Activated CD4-positive, alpha-beta T cell treated with anti-CD3 and anti-CD28 coated beads, Interleukin-2, amount 50 U/mL, for 4 hours (primary cell): ENCODE data around the gene RHOBTB1.

Experiments
- DNase-seq, 2 experiments: peaks; one replicate each; pipeline ENCODE4 v3.0.0-alpha.2; 2020

RHOBTB1 gene

DNA sequence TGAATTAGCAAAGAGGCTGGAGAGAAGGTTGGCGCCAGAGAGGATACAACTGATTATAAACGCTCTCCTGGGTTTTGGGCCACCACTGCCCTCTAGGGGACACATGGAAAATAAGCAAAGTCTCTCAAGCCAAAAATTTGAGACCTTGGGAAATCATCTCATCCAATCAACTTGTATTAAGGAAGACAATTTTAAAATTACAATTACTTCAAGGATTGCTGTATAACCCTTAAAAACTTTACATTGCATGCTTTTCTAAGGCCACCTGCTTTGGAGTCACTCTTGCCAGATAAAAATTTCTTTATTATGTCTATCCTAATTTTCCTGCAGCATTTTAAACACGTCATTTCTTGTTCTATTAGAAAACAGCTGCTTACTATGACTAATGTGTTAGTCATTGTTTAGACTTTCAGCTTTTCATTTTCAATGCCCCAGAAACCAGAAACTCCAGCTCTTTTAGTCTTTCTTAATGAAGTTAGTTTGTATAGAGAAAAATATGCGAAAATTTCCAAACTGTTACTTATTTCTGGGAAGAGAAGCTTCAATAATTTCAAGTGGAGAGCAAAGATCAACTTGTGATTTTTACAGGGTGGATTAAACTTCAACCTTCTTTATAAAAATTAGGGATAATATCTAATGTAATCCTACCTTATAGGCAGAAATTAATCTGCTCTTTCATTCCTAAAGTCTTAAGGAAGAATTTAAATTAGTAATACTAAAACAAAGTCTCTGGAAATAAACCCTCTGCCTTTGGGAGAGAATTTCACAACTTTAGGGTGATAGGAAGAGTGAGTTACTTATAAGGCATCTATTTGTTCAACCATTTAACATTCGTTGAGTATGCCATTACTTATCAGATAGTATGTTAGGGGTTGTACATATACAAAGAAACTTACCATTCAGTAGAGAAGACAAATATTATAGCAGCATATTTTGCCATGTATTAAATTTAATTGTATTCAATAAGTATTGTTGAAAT, 20.6 kb upstream of the RHOBTB1 start:
- peak in 1 of 2 experiments; percentile 19 for DNase-seq

DNA sequence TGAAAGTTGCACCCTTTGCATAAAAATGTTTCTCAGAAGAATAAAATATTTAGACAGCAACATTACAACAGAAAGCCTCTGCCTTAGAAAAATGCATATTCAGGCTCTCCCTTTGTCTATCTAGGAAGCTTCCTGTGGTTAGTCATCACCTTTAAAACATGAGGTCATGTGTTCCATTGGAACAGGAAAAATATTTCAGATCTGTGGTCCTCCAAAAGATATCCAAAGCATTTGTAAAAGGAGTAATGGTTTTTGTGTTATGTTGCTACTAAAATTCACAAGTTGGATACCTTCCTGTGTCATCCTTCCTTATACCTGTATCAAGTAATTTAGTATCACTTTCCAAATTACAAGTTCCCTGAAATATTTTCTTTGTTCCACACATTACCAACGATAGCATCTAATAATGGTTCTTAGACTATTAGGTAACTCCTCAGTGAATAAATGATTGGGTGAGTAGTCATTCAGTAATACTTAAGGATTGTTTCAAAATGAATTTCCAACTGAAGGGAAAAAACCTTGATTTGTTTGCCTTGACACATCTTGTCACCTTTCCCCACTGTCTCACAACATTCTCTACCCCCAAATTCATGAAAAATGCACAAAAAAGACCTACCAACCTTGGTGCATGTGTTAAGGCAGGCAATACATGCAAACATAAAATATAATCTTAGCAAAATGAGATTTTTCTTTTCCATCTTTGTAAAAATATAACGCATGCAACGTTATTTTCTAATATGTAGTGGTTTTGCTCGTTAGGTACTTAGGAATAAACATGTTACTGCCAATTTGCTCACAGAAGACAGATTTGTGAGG, 19.7 kb upstream of the RHOBTB1 start:
- no peak for DNase-seq

DNA sequence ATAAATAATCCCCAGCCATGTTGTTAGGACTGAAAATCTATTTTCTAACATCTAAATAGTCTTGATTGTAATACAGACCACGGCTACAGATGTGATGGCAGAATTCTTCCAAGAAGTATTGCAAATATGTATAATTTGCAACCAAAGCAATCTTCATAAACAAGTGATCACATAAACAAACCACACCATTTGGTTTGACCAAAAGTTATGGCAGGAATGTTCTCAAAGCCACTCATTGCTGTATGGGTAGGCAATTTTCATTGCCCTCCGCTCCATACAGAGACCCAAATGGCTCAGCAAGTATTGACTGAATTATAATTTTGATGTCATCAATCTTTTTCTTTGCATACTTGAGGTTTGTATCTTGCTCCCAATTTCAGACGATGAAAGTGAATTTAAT, 19.0 kb upstream of the RHOBTB1 start:
- DNase-seq = no peak

DNA sequence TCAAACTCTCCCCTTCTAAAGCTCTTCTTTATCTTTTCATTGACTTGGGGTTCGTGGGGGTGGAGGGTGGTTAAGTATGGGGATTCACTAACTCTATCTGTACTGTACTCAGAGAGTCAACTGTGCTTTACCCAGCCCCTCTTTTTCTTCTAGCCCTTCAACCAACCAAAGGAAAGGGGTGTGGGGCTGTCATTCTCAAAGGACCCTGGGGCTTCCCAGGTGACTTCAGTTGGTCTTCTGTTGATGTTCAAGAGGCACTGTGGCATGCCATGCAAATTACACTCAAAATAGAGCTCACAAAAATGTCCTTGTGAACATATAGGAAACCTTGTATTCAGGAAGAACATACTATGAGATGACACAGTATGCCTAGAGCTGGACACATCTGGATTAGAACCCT, 16.9 kb upstream of the RHOBTB1 start:
- no peak for DNase-seq

DNA sequence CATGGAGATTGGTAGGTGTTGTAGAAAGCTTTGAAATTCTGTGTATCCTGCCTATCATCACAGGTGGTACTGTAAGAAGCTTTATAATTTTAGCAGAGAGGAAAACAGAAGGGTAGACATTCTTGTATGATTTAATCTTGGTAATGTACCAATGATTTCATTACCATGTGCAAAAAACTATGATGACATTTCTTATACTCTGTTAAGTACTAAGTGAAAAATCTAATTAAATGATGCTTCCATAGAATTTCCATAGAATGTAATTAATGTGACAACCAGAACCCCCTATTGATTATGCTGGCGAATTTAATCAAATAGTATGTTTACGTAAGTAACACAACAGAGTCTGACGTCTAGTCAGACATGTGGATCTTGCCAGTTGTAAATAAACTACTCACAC, 16.0 kb upstream of the RHOBTB1 start:
- no peak for DNase-seq

DNA sequence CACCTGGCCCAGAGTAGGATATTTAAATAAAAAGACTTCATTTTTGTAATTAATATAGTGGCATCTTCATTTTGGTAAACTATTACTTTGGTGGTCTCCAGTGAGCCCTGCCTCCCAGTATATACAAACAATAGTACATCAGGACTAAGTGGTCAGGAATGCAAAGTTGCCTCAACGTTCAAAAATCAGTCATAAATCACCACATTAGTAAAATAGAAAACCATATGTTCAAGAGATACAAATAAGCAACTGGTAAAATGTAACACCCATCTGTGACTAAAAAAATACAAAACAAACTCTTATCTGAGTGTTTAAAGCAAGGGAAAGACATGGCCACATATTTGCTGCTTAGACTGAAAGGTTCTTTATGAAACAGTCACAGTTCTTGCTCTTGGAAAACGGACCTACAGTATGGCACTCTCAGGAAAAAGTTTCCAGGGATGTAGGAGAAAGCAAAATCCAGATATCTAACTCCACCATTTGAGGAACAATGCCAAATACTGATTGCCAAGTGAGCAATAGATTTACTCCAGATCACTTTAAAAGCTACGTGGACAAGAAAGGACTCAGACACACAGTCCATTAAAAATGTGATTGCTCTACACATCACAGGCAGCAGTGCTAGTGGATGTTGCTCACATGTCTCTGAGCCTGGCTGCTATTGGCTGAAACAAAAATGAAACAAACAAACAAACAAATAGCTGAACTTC, 15.1 kb upstream of the RHOBTB1 start:
- DNase-seq = no peak

DNA sequence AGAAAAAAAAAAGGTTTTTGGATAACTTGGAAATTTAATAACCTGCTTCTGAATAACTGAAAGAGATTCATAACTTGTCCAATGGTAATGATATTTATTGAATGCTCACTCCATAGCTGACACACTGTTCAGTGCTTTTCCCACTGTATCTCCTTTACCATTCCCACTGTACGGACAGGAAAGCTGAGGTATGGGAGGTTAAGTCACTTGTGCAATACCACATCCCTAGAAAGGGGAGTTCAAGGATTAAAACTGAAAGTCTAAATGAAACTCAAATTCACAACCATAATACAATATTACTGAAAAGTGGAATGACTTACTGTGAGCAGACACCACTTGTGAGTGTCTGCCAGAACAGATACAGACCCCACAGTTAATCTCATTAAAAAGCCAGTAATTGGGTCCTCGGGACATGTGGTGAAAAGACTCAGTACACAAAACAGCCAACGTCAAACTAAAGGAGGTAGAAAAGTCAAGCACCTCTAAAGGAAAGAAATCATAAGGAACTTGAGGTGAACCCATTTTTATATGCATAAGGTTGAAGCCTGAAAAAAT, 13.8 kb upstream of the RHOBTB1 start:
- no peak for DNase-seq

DNA sequence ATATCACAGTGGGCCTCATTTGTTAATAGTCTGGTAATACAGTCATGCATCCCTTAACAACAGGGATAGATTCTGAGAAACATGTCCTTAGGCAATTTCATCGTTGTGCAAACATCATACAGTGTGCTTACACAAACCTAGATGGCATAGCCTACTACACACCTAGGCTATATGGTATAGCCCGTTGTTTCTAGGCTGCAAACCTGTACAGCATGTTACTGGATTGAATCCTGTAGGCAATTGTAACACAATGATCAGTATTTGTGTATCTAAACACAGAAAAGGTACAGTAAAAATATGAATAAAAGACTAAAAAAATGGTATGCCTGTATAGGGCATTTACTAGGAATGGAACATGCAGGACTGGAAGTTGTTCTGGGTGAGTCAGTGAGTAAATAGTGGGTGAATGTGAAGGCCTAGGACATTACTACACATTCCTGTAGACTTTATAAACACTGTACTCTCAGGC, 12.0 kb upstream of the RHOBTB1 start:
- DNase-seq = no peak

DNA sequence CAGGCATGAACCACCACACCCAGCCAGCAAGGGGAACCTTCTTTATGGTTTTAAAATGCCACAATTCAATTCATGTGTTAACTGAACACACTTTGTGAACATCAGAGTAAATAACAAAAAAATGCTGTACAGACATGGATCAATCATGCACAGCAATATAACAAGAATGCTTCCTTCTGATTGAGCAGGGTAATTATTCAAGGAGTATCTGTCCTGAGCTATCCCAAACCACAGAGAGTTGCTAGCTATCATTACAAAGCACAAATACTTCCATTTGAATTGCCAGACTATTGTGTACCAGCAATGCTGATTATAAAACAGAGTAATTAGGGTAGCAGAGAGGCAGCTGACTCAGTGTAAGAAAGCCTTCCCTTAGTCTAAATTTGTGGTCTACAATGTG, 11.3 kb upstream of the RHOBTB1 start:
- no peak for DNase-seq

DNA sequence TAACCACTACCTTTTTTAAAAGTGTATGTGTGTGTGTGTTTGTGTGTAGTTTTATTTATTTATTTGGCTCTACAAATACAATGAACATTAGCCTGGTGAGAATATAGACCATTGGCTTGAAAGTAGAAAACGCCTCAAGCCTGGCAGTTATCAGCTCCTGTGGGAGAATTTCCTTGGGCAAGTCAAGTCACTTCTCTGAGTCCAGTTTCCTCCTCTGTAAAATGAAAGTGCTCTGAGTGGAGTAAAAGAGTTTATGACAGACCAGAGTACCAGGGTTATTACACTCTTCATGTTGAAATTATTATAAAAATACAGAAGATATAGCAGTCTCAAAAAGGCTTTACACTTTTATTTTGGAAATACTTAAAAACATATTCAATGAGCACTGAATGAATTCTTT, 10.1 kb upstream of the RHOBTB1 start:
- DNase-seq = no peak

DNA sequence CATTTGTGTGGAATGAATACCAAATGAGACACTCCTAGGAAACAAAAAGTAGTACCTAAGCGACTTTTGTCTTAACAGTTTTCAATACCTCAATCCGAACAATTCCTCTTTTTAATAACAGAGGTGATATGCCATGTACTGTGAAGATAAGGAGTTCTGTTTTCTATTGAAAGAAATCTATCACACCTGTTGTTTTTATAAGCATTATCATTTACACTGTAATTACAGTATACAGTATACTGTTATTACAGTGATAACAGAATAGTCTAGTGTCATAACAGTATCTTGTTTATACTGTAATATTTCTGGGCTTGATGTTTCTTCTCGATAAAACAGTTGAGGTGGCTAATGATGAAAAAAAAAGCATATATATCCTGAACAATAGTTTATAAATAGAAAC, 9.4 kb upstream of the RHOBTB1 start:
- DNase-seq = no peak

DNA sequence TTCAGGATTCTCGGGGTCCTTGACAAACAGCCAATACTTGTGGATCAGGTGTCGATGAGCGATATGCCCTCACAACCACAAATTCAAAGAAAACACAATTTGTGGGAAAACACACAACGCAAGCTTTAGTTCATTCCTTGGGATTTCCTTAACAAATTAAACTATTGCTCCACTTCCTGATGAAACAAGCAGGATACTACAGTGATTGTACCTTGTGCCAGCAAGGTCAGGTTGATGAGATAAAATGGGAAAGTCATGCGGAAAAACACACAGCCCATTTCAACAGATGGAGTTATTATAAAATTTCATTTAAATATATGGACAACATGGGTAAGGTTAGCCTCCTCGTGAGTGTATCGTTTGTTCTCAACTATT, 8.8 kb upstream of the RHOBTB1 start:
- DNase-seq = no peak

DNA sequence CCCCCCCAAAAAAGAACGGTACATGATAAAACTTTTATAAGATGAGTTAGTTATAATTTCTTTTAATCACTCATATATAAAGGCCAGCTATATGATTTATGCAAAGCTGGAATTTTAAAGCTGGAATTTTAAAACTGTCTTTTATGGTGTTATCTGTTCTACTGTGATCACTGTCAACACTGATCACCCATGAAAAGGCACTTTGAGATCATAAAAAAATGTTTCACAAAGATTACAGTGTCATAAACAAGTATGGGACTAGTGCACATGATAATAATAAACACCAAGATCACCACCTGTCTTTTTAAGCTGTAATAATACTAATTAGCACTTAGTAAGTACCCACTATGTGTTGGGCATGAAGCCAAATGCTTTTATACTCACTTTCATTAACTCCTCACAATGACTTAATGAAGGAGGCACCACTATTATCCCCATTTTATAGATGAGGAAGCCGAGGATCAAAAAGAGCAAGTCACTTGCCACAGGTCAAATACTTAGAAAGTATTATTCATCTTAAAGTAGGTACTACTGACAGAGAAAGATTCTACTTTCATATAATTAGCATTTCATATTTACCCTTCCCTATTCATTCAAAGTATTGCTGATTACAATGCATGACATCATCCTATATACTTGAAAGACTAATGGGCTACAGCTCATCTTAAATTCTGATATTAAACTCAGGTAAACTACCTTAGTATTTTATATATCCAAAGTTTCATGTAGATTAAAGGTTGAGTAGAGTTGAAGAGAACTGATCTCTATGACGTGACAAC, 8.3 kb upstream of the RHOBTB1 start:
- DNase-seq = no peak

DNA sequence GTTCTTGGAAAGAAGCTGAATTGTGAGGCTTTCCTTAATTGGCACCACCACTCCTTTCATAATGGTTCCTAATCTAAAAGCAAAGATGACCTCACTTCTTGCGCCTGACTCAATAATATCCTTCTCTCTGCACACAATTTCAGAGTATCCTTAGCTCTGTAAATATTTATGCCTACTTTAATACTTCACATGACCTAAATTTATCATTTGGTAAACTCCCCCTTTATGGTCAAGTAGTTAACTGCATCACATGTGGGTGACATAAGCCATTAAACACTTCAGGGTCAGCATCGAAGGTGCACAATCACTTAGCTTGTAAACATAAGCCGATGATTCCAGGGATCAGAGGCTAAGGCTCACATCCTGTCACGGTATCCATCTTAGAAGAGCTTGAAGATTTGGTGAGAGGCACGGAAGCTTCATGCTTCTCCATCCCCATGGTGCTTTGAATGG, 7.3 kb upstream of the RHOBTB1 start:
- DNase-seq = no peak

DNA sequence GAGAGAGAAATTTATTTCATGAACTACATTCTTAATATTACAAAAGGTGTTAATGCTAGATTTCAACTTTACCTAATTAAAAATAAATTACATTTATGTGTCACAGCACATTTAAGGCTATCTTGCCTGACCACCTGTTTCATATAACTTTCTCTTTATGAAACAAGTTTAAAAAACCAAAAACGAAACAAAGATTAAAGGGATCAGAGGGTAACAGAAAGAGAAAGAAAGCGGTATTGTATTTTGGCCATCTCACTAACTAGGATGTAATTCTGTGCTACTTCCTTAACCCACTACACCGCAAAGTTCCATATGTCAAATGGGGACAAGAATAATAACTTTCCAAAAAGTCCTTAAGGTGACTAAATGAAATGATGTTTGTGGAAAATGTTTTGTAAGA, 6.3 kb upstream of the RHOBTB1 start:
- no peak for DNase-seq

DNA sequence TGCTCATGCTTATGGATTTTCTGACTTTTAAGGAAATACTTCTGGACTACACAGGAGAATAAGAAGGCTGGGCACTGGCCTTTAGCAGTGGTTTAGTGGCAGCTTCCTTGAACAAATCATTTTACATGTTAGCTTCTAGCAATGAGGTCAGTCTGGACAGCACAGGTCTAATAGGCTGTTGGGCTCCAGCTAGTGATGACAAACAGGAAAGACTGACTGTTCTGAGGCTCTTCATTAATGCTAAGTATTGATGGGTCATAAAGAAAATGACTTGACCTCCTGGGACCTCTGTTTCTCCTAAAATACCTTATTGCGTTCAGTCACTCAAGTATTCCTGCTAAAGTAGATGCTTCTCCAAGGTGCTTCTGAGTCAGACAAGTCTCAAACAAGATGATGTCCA, 4.9 kb upstream of the RHOBTB1 start:
- DNase-seq = no peak

DNA sequence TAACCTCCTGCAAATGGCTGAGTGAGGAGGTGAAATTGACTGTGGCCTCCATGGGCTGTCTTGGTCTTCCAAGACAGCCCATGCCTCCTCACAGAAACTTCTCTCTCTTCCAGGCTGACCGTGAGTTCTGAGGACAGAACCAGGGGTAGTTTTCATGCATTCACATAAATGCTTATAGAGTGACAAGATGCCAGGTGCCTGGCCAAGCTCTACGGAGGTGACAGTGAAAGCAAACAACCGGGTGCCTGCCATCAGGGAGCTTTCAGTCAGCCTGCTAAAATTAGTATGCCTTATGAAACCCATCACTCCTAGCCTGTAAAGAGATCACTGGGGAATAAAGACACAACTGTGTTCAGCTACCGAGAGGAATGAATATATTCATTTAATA, 919 bp upstream of the RHOBTB1 start:
- no peak for DNase-seq

DNA sequence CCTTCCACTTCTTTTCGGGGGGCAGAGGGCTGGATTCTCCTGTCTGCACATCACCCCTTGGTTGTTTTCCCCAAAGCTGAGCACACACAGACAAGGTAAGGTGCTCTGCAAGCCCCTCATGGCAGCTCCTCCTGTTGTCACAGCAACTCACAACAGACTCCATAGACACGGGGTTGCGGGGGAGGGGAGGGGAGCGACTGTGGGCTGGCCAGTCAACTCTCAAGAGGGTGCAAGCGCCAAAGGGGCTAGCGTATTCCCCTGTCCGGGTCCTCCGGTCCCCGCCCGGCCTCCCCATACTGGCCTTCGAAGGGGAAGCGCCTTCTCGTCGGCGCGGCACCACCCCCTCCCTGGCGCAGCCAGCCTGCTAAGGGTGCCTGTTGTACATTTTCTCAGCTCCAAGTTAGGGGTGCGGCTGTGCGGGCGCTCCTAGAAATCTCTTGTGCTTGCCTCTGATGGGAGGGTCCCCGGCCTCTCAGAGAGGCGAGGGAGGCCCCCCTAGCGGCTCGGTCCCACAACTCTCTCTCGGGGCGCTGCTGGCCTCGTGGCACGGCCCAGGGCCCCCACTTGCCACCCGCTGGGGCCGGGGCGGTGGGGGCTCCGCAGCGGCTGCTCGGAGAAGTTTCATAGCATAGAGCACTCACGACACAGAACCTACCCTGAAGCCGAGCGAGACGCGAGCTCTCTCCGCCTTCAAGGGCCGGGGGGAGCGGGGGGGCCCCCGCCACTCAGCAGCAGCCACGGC, 498 bp downstream of the RHOBTB1 start:
- DNase-seq = no peak

DNA sequence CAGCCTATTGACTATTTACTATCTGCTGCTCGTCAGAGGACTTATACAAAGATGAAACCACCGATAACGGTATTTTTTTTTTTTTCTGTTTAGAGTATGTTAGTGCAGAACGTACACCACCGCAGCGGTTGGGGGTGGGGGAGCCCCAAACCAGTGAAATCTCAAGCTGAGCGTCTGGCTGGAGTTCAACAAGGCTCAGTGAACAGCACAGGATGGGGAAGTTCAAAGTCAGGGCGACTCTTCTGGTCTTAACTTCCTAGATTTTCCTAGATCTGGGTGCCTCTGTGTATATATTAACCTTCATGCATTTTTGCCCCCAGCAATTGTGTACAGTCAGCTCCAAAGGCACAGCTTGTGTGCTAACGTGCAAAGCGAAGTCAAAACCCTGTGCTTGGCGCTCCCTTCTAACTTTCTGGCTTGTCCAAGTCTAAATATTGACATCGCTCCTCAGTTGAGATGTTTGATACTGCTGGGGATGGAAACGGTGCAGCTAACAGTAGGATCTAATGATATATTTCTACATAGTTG, 1.1 kb downstream of the RHOBTB1 start:
- no peak for DNase-seq

DNA sequence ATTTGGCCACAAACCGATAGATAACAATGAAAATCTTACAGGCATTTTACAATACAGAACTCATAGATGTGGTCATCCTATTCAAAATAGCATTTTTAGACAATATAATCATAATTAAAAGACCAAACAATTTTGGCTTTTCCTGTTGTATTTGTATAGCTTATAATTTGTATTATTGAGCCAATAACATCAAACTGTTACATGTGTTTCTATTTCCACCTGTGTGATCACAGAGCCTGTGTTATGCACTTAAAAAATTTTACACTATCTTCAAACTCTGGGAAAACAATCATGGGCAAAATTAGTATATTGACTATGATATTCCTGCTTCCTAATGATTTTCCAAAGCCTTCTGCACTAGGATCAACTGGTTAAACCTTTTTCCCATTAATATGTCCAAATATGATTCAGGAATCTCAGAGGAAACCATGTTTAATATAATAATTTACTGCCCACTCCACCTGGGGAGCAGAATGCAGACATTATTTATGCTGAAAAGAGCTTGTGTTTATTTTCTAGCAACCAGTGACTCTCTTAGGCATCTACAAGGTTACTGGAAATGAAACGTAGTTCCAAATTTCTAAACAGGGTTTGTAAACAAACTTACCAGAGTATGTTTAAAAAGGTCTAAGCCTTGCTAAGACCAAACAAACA, 1.7 kb downstream of the RHOBTB1 start:
- no peak for DNase-seq

DNA sequence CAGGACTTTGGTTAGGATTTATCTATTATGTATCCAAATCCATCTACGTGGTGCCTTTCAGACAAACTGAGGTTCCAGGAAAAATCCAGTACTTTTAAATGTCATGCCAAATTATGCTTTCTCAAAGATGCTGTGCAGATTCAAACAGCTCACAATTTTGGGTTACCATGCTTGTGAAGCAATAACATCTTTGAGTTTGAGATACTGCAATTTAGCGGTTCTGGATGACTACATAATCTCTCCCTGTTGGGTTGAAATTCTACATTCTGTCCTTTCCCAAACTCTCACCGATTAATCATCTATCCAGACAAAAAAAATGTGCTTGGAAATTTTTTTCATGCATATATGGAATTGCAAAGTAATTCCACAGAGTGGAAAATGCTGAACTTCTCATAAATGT, 3.5 kb downstream of the RHOBTB1 start:
- no peak for DNase-seq
